Rectal smooth muscle tissue (tissue), 1 donor: ENCODE results near the gene GSG1L2.

ENCODE experiments used
- H3K27ac ChIP-seq: one replicate; pipeline ENCODE4 v1.7.0; 2013; ENCODE audit warnings: low read depth, low read length, inconsistent platforms
- H3K27me3 ChIP-seq: one replicate; pipeline ENCODE4 v1.7.0; 2013; ENCODE audit warnings: low read length; ENCODE audit not compliant: control insufficient read depth, insufficient read depth
- H3K36me3 ChIP-seq: one replicate; pipeline ENCODE4 v1.7.0; 2013; ENCODE audit warnings: low read length; ENCODE audit not compliant: control insufficient read depth, insufficient read depth
- H3K4me1 ChIP-seq: one replicate; pipeline ENCODE4 v1.7.0; 2013; ENCODE audit warnings: low read length; ENCODE audit not compliant: control insufficient read depth, insufficient read depth
- H3K4me3 ChIP-seq: one replicate; pipeline ENCODE4 v1.7.0; 2013; ENCODE audit warnings: low read length
- H3K9ac ChIP-seq: one replicate; pipeline ENCODE4 v1.7.0; 2013; ENCODE audit warnings: low read length

Gene GSG1L2

DNA sequence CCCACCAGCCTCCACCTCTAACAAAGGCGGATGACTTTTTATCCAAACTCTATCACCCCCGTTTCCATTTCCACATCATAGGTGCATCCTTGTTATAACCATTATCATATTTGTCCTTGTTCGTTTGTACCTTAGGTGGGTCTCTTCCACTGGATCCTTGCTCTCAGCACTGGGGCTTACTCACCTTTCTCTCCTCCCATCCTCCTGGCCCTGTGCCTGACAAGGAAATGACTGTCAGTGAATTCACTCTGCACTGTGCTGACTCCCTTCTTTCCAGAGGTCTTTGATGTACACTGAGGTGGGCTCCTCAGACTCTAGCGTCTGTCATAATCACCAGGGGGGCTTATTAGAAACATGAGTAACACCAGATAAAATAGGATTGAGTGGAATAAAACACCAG, 3.1 kb downstream of the GSG1L2 start:
- Histone ChIP-seq H3K4me3 (no peak overlapping the region), H3K9ac (no peak overlapping the region), H3K27ac (no peak overlapping the region), H3K36me3 (no peaks in the 10 kb centered on the region), H3K27me3 (no peaks in the 10 kb centered on the region), H3K4me1 (no peaks in the 10 kb centered on the region)

DNA sequence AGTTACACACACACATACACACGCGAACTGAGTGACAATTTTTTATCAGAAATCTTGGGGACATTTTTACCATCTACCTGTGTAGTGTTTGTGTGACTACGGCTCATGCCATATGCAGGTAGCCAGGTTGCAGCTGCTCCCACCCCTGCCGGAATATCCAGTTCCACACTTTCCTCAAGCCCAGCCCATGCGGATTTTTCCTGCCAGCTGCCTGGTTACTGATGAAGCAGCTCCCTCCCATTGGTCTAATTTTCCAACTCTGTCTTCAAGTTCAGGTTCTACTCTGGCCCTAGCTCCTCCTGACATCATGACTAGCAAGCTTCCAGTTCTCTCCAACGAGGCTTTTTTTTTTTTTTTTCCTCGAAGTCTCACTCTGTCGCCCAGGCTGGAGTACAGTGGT, 4.8 kb downstream of the GSG1L2 start:
- Histone ChIP-seq H3K4me1 (no peaks in the 10 kb centered on the region), H3K27me3 (no peaks in the 10 kb centered on the region), H3K27ac (no peak overlapping the region), H3K9ac (no peak overlapping the region), H3K36me3 (no peaks in the 10 kb centered on the region), H3K4me3 (no peak overlapping the region)

DNA sequence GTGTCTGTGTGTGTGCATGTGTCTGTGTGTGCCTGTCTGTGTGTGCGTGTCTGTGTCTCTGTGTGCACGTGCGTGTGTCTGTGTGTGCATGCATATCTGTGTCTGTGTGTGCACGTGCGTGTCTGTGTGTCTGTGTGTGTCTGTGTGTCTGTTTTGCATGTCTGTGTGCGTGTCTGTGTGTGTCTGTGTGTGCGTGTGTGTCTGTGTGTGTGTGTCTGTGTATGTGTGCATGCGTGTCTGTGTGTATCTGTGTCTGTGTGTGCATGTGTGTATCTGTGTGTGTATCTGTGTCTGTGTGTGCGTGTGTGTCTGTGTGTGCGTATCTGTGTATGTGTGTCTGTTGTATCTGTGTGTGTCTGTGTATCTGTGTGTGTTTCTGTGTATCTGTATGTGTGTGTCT, 5.4 kb downstream of the GSG1L2 start:
- Histone ChIP-seq H3K27ac (no peak overlapping the region), H3K36me3 (no peaks in the 10 kb centered on the region), H3K4me3 (no peak overlapping the region), H3K27me3 (no peaks in the 10 kb centered on the region), H3K4me1 (no peaks in the 10 kb centered on the region), H3K9ac (no peak overlapping the region)

DNA sequence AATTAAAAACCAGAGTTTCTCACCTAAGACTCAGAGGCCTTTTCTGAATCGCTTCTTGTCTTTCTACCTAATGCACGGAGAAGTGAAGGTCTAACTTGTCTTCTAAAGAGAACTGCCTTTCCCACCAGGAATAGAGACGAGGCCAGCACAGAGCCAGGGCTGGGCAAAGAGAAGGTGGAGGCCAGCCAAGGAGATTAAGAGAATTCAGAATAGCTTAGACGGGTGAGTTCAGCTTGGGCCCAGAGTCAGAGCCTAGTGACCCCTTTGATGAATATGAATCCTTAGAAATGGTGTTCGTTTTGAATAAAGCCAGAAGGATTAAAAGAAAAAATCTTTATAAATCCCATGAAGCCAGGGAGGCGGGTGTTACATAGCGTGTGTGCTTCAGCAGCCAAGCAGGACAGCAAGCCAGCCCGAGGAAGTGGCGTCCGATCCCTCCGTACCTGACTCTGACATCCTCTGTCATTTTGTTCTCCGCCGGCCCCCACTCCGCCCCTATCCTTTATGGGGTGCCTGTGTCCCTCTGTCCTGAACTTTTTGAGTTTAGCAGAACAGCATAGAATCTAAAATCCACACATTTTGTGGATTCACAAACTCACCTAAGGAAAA, 7.4 kb downstream of the GSG1L2 start:
- H3K4me1 ChIP-seq: no peaks in the 10 kb centered on the region
- H3K27ac ChIP-seq: no peak overlapping the region
- no peak overlapping the region for H3K4me3 ChIP-seq
- no peaks in the 10 kb centered on the region for H3K36me3 ChIP-seq
- no peaks in the 10 kb centered on the region for H3K27me3 ChIP-seq
- no peak overlapping the region for H3K9ac ChIP-seq

DNA sequence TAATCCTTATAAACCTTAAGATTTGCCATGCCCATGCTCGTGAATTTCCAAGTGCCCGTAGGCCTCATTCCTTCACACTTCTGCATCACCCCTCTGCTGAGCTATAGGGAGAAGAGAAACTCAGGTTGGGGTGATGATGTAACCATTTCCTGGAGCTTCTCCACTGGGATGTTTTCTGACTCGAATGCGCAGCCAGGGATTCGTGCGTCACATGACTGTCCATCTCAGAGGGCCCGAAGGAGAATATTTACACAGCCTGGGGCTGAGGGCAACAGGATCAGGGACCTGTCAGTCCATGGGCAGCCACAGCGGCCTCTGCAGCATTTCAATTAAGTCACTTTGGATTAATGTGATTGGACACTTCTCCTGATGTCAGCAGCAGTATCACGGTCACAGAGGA, 8.7 kb downstream of the GSG1L2 start:
- Histone ChIP-seq H3K4me1 (no peaks in the 10 kb centered on the region), H3K9ac (no peak overlapping the region), H3K4me3 (no peak overlapping the region), H3K27me3 (no peaks in the 10 kb centered on the region), H3K36me3 (no peaks in the 10 kb centered on the region), H3K27ac (no peak overlapping the region)

DNA sequence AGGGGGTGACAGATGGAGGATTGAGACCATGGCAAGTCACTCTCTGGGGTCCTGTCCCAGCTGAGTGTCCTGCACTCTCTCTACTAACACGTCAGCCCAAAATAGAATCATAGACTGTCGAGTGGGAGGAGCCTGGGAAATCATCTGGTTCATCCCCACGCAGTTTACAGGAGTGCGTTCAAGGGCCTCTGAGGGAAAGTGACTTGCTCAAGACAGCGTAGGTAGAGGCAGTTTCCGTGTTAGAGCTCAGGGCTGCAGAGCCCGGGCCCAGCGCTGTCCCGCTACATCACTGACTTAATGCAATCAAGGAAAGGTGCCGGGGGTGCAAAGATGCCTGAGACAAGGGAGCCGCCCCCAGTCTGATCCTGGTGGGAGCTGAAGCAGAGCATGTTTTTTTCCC, 10.3 kb downstream of the GSG1L2 start:
- no peak overlapping the region for H3K4me3 ChIP-seq
- no peak overlapping the region for H3K9ac ChIP-seq
- H3K27me3 ChIP-seq: no peaks in the 10 kb centered on the region
- no peaks in the 10 kb centered on the region for H3K4me1 ChIP-seq
- no peaks in the 10 kb centered on the region for H3K36me3 ChIP-seq
- no peak overlapping the region for H3K27ac ChIP-seq

DNA sequence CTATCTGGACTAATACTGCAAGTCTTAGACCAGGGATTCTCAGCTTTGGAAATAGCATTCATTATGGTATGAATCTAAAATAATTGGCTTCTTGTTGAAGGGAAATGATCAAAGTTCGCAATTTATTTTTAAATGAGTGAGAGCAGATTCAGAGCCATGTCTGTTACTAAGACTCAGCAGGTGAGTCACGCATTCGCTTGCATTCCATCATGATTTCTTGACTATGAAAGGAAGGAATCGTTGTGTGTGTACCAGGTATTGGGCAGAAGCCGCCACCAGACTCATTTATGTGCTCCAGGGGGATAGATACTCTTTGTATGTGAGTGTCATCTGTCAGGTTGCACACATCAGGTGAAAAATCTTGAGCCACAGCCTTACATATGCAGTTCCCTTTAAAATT, 10.8 kb downstream of the GSG1L2 start:
- Histone ChIP-seq H3K9ac (no peak overlapping the region), H3K4me3 (no peak overlapping the region), H3K36me3 (no peaks in the 10 kb centered on the region), H3K27ac (no peak overlapping the region), H3K4me1 (no peaks in the 10 kb centered on the region), H3K27me3 (no peaks in the 10 kb centered on the region)

DNA sequence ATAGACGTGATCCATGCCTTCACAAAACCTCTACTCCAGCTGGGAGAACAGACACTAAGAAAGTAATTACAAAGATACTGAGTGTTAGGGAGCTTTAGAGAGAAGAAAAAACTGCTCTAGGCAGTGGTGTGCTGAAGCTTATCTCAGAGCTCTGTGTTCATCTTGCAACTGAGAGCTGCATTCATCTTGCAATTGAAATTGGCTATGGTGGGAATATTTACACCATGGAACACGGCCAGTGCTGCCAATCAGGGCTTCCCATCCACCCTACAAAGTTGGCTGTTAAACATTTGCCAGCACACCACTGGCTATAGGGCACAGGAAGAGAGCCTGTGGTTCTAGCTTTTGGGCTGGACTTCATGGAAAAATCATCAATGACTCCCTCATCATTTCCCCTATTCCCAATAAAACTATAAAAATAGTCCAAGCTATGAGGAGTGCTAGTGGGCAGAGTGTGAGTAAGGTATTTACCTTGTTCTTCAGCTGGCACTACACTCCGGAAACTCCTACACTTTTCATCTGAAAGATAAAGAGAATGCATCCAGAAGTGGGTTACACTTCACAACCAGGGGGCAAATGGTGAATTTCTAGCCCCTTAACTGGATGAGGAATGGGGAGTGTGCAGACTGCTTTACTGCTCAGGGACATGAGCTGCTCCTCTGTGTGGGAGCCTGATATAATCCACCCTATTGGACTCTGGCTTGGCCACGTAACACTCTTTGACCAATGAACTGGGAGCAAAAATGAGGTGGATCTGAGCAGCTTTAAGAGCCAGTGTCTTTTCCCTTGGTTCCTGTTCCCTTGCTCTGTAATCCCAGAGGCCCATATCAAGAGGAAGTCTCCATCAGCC, 11.6 kb downstream of the GSG1L2 start:
- Histone ChIP-seq H3K27me3 (no peaks in the 10 kb centered on the region), H3K4me1 (no peaks in the 10 kb centered on the region), H3K9ac (no peak overlapping the region), H3K4me3 (no peak overlapping the region), H3K36me3 (no peaks in the 10 kb centered on the region), H3K27ac (no peak overlapping the region)

DNA sequence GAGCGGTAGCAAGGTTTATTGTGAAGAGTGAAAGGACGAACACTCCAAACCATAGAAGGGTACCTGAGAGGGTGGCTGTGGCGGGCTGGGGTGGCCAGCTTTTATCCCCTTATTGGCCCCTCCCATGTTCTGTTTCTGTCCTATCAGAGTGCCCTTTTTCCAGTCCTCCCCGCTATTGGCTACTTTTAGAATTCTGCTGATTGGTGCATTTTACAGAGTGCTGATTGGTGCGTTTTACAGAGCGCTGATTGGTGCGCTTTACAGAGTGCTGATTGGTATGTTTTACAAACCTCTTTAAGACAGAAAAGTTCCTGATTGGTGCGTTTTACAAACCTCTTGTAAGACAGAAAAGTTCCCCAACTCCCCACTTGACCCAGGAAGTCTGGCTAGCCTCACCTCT, 12.5 kb downstream of the GSG1L2 start:
- Histone ChIP-seq H3K4me1 (no peaks in the 10 kb centered on the region), H3K9ac (no peak overlapping the region), H3K27ac (no peak overlapping the region), H3K27me3 (no peaks in the 10 kb centered on the region), H3K4me3 (no peak overlapping the region), H3K36me3 (no peaks in the 10 kb centered on the region)

DNA sequence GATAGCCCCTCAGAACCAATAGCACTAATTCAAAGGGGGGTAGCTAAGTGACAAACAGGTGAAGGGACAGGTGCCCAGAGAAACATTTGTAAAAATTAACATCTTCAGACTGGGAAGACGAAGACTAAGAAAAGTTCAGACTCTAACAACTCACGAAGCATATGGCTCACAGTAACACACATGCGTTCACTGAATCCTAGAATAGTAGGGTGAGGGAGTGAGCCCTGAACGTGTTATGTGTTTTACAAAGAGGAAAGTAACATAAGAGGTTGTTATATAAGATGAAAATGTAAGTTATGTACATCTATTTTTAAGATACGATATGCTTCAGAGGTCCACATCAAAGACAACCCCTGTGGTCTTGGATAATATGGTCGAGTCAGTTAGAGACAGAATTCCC, 15.2 kb downstream of the GSG1L2 start:
- Histone ChIP-seq H3K4me1 (no peaks in the 10 kb centered on the region), H3K9ac (no peak overlapping the region), H3K4me3 (no peak overlapping the region), H3K27ac (no peak overlapping the region), H3K36me3 (no peaks in the 10 kb centered on the region), H3K27me3 (no peaks in the 10 kb centered on the region)

DNA sequence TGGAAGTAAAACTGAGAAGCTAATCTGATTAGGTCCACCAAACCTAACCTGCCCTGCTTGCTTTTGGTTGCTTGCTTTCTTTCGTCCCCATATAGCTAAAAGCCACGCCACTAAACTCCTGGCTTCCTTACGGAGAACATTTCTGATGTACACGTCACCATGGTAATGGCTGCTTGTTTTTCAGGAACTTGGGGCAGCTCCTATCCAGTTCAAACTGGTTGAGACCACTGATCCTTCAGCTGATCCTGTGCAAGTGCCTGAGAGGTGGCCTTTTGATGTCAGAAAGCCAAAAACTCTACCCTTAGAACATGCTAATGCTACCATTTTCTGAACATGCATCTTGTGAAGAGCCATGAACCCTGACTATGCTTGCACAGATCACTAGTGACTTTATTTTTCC, 16.1 kb downstream of the GSG1L2 start:
- H3K4me1 ChIP-seq: no peaks in the 10 kb centered on the region
- H3K36me3 ChIP-seq: no peaks in the 10 kb centered on the region
- H3K9ac ChIP-seq: no peak overlapping the region
- H3K4me3 ChIP-seq: no peak overlapping the region
- H3K27ac ChIP-seq: no peak overlapping the region
- no peaks in the 10 kb centered on the region for H3K27me3 ChIP-seq

DNA sequence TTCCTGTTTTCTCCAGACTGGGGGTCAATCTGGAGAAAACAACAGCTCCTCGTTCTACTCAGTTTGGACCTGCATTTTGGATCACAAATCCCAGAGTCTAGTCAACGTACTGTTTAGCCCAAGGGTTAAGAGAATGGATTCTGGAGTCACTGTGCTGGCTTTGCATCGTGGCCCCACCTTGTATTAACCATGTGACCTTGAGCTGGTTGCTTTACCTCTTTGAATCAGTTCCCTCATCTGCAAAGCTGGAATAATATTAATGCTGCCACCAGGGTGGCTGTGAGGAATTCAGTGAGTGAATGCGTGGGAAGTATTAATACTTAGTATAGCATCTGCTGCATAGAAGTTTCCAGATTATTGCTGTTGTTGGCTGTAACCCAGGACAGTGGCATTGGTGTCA, 19.2 kb downstream of the GSG1L2 start:
- no peaks in the 10 kb centered on the region for H3K27me3 ChIP-seq
- no peaks in the 10 kb centered on the region for H3K36me3 ChIP-seq
- no peak overlapping the region for H3K27ac ChIP-seq
- H3K9ac ChIP-seq: no peak overlapping the region
- no peak overlapping the region for H3K4me3 ChIP-seq
- H3K4me1 ChIP-seq: no peaks in the 10 kb centered on the region

DNA sequence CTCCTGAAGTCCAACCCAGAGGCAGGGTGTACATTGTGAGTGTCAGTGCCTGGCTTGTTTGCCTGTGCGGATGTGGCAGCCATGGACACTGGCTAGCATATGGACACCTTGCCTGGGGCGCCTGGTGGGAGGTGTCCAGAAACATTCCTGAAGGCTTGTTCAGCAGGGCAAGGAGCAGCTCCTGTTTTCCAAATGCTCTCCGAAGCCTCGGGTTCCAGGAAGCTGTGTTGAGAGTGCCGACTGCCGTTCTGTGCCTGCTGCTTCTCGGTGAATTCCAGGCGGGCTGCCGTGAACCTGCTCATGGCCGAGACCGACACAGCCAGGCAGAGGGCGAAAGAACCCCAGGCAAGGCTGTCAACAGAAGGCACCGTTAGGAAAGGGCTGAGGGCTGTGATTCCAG, 19.6 kb downstream of the GSG1L2 start:
- no peaks in the 10 kb centered on the region for H3K4me1 ChIP-seq
- no peak overlapping the region for H3K27ac ChIP-seq
- H3K27me3 ChIP-seq: no peaks in the 10 kb centered on the region
- no peaks in the 10 kb centered on the region for H3K36me3 ChIP-seq
- no peak overlapping the region for H3K9ac ChIP-seq
- H3K4me3 ChIP-seq: no peak overlapping the region
